Measurements from ENCODE around the gene SLC39A12.

The SLC39A12 gene

GRCh38 chr10:18008986-18009385 is 57.3 kb downstream of the SLC39A12 start:
- Histone ChIP-seq H3K9me3 (no peaks in the 10 kb centered on the region), H3K4me1 (no peaks in the 10 kb centered on the region), H3K27me3 (peaks cover 2% of the 10 kb centered on the region; the same call in 1 of the 2 replicates), H3K4me3 (ENCODE audit: low read depth, low read length) (no peak overlapping the region), H3K36me3 (no peaks in the 10 kb centered on the region)
- TF ChIP-seq CTCF (IDR thresholded peaks at IDR 0.05; ENCODE audit: low read depth, low read length), result no peak
- DNase-seq, result no peak

- Histone ChIP-seq H3K36me3 (no peaks in the 10 kb centered on the region), H3K4me3 (ENCODE audit: low read depth, low read length) (no peak overlapping the region), H3K4me1 (no peaks in the 10 kb centered on the region), H3K27me3 (peaks cover 2% of the 10 kb centered on the region; the same call in 1 of the 2 replicates), H3K9me3 (no peaks in the 10 kb centered on the region)
- DNase-seq, result no peak
- no peak for TF ChIP-seq CTCF (IDR thresholded peaks at IDR 0.05; ENCODE audit: low read depth, low read length)
Observed at GRCh38 chr10:18010050-18010449, 58.3 kb downstream of the SLC39A12 start.

GRCh38 chr10:18020523-18020922 is 68.8 kb downstream of the SLC39A12 start:
- Histone ChIP-seq H3K9me3 (no peaks in the 10 kb centered on the region), H3K4me1 (no peaks in the 10 kb centered on the region), H3K4me3 (ENCODE audit: low read depth, low read length) (no peak overlapping the region), H3K36me3 (no peaks in the 10 kb centered on the region), H3K27me3 (no peaks in the 10 kb centered on the region)
- TF ChIP-seq CTCF (IDR thresholded peaks at IDR 0.05; ENCODE audit: low read depth, low read length), result no peak
- no peak for DNase-seq

- H3K36me3 ChIP-seq, result no peaks in the 10 kb centered on the region
- no peaks in the 10 kb centered on the region for H3K9me3 ChIP-seq
- H3K4me1 ChIP-seq, result no peaks in the 10 kb centered on the region
- DNase-seq, result no peak
- no peaks in the 10 kb centered on the region for H3K27me3 ChIP-seq
- TF ChIP-seq CTCF (IDR thresholded peaks at IDR 0.05; ENCODE audit: low read depth, low read length), result no peak
- no peak overlapping the region for H3K4me3 ChIP-seq (ENCODE audit: low read depth, low read length)
Observed at GRCh38 chr10:18021725-18022480, 70.2 kb downstream of the SLC39A12 start.

GRCh38 chr10:18043148-18044006 is 91.7 kb downstream of the SLC39A12 start:
- TF ChIP-seq CTCF (IDR thresholded peaks at IDR 0.05; ENCODE audit: low read depth, low read length), result no peak
- H3K9me3 ChIP-seq, result no peaks in the 10 kb centered on the region

More at GRCh38 chr10:18043148-18044006, 91.7 kb downstream of the SLC39A12 start:
- H3K4me1 ChIP-seq, result no peaks in the 10 kb centered on the region
- H3K4me3 ChIP-seq (ENCODE audit: low read depth, low read length), result no peak overlapping the region
- no peak for DNase-seq
- H3K27me3 ChIP-seq, result no peaks in the 10 kb centered on the region
- no peaks in the 10 kb centered on the region for H3K36me3 ChIP-seq

Measured in BE2C (cell line).